GM18951 (cell line): ENCODE results near the gene CCL25.

Experiments
- POLR2A ChIP-seq: IDR thresholded peaks from 4 replicates; pipeline ENCODE4 v1.6.1; 2011; ENCODE audit warnings: mild to moderate bottlenecking; ENCODE audit not compliant: insufficient read length, insufficient read depth; ENCODE audit errors: extremely low read depth
- in situ Hi-C: fragments of 300-500 bp; cut with MboI; formaldehyde crosslinking; loops from one replicate; pipeline ENCODE4 v1.12.0; 2022; ENCODE audit warnings: low sequenced_read_pairs, mixed read lengths, inconsistent platforms; ENCODE audit not compliant: unreplicated experiment

CCL25 gene

DNA sequence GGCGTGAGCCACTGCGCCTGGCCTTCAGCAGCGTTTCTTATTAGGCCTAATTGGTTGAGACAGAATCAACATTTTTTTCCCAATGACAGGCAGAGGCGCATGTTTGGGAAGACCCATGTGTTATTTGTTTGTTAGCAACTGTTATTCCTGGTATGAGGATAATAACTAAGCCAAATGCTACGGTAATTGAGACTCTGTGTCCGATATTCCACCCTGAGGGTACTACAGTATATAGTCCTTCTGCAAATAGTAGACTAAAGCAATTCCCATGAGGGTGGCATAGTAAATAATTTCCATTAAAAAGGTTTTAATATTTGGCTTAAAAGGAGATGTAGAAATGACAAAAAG is 18.4 kb upstream of the CCL25 start:
- no peak for TF ChIP-seq POLR2A
- in situ Hi-C loops: no loop called here

DNA sequence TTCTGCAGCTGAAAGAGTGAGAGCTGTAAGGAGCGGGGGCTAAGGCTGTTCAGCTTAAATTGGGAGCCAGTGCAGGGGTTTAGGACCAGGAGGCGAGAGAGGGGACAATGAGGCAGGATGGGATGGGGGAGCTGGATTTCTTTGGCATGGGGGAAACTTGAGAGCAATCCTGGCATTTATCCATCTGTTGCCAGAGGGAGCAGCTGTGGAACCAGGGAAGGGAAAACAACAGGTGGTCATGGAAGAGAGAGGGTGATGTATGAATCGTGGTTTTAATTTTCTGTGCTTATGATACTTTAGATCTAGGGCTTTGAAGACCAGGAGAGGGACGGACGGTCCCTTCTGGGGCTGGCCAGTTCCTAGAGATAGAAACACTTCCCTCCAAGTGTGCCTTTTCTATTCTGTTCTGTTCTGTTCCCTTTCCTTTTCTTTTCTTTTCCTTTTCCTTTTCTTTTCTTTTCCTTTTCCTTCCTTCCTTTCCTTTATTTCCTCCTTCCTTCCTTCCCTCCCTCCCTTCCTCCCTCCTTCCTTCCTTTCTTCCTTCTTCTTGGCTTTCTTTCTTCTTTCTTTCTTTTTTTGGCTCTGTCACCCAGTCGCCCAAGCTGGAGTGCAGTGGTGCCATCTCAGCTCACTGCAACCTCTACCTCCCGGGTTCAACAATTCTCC is 16.0 kb upstream of the CCL25 start:
- in situ Hi-C loops: no loop called here
- TF ChIP-seq POLR2A: no peak

DNA sequence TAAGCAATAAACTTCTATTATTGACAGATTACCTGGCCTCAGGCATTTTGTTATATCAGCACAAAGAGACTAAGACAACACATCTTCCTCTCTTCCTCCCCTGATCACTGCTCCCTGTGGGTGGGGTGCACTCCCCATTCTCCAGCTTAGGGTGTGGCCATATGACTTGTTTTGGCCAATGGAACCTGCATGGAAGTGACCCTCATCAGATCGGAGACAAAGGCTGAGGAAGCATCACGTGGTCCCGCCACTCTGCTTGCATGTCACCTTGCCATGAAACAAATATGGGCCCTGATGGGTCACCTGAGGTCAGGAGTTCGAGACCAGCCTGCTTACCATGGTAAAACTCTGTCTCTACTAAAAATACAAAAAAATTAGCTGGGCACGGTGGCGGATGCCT is 13.7 kb upstream of the CCL25 start:
- in situ Hi-C loops: no loop called here
- no peak for TF ChIP-seq POLR2A

DNA sequence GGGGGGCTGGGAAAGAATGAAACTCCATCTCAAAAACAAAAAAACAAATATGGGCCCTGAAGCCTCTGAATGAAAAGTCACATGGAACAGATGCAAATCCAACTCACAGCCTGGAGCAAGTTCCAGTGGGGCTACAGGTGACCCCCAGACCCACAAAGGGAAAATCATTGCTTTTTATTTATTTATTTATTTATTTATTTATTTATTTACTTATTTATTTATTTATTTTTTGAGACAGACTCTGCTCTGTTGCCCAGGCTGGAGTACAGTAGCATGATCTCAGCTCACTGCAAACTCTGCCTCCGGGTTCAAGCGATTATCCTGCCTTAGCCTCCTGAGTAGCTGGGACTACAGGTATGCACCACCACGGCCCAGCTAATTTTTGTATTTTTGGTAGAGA is 13.3 kb upstream of the CCL25 start:
- in situ Hi-C loops: no loop called here
- no peak for TF ChIP-seq POLR2A

DNA sequence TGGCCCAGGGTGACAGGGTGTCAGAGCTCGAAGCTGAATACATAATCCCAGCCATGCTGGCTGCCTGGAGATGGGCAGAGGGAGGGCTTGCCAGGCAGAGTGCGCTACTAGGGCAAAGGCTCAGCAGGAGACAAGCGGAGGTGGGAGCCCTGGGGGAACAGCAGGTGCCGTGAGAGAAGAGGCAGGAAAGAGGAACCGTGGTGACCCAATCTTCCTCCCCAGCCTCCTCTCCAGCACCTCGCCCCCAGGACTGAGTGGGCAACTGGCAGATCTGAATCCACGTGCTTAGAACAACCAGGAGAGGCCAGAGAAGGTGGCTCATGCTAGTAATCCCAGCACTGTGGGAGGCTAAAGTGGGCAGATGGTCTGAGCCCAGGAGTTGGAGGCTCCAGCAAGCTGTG is 11.0 kb upstream of the CCL25 start:
- in situ Hi-C loops: no loop called here
- no peak for TF ChIP-seq POLR2A

DNA sequence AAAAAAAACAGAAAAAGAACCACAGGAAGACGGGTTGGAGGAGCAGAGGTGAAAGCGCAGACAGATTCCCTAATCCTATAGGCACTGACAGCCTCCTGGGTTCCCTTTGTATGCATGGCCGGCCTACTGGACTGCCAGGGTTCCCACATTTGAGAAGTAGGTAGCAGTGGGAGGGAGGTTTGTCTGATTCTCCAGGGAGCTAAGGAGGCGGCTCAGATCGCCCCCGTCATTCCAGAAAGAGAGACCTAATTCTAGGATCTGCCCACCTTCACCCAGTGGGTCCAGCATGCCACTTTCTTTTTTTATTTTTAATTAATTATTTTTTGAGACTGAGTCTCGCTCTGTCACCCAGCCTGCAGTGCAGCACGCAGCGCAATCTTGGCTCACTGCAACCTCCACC is 9.7 kb upstream of the CCL25 start:
- in situ Hi-C loops: no loop called here
- TF ChIP-seq POLR2A: no peak

DNA sequence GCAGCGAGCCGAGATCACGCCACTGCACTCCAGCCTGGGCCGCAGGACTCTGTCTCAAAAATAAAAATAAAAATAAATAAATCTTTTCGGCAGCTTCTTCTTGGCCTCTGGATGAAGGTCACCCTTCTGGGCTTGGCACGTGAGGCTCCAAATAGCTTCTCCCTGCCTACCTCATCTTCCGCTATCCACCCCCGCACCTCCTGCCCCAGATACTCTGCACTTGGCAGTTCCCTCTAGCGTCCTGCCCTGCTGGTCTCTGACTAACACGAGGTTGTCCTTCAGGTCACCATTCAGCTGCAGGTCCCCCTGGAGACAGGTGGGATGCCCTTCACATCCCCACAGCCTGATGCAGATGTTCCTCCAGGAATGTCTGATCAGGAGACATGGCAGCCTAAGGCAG is 8.5 kb upstream of the CCL25 start:
- no peak for TF ChIP-seq POLR2A
- in situ Hi-C loops: no loop called here

DNA sequence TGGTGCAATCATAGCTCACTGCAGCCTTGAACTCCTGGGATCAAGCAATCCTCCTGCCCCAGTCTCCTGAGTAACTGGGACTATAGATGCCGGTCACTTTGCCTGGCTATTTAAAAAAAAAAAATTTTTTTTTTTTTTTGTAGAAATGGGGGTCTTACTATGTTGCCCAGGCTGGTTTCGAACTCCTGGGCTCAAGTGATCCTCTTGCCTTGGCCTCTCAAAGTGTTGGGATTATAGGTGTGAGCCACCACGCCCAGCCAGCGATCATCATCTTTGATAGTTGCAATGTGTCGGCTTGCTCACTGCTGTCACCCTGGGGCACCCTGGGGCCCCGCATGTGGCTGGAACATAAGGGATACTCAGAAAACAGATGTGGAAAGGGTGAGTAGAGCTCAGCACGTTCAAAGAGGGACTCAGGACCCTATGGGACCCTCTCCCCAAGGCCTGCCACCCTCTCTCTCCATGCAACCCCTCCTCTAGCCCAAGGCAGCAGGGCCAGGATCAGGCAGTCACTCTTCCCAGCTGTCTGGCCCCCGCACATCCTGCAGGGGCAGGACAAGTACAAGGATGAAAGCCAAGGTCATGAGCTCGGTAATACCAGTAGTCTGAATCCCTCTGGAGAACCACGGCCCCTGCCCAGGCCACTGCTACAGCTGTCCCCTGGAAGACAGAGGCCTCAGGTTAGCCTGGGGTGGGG is 6.5 kb upstream of the CCL25 start:
- TF ChIP-seq POLR2A: no peak
- in situ Hi-C loops: no loop called here

DNA sequence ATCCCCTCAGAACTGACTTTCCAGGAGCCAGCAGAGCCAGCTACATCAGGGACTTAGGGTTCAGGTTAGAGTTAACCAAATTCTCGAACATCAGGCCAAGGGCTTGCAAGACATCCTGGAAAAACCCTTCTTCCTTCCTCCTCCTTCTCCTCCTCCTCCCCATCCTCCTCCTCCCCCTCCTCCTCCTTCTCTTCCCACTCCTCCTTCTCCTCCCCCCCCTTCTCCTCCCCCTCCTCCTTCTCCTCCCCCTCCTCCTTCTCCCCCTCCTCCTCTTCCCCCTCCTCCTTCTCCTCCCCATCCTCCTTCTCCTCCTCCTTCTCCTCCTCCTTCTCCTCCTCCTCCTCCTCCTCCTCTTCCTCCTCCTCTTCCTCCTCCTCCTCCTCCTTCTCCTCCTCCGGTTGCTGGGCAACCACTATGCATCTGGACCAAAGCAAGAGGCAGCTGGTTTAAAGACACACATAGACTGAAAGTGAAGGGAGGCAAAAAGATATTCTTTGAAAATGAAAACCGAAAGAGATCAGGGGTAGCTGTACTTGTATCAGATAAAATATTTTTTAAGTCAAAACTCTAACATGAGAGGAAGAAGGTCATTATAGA is 5.9 kb upstream of the CCL25 start:
- in situ Hi-C loops: no loop called here
- TF ChIP-seq POLR2A: no peak

DNA sequence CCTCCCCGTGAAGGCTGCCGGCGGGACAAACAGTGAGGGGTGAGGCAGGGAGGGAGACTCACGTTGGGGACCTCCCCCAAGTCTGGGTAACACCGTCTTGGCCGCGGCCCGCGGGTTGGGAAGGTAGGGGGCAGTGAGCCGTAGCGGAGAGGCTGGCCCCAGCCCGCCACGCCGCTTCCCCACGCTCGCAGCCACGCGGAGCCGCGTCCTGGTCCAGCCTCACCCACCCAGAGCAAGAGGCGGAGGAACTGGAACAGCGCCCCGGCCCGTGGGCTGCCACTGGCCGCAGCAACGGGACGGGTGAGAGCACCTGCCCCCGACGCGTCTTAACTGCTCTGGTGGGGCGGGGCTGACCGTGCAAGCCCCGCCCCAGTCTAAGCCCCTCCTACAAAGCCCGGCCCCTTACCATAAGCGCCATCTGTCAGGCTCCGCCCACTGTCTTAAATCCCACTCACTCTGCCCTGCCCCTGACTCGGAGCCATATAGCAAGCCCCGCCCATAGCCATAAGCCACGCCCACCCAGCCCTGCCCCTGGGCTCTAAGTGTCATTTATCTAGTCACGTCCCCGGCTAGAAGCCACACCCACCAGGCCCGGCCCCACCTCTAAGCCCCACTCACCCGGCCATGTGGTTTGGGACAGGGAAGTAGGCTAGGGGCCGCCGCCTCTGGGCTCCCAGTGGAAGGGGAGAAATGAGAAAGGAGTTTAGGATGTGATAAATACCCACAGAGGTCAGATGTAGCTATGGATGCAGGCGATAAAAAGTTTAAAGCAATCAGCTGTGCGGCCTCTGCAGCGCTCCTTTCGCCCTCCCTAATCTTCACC is 2.1 kb upstream of the CCL25 start:
- peak; percentile 63 for TF ChIP-seq POLR2A
- in situ Hi-C loops: no loop called here

DNA sequence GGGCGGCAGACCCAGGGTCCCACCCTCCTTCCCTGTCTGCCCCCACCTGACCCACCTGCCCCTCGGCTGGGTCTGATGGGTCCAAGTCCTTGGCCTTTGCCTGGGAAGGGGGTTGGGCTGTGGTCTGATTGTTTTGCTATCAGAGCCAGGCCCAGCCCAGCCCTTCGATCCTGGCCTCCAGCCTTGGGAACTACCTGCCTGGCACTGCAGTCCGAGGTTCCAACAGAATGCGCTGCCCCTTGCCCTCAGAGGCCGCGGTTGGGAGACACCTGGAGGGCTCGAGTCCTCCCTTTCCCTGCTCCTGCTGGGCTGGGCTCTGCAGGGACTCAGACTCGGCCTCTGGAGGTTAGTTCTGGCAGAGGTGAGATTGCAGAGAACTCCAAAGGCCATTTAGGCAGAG is 1.6 kb downstream of the CCL25 start:
- TF ChIP-seq POLR2A: no peak
- in situ Hi-C loops: no loop called here

DNA sequence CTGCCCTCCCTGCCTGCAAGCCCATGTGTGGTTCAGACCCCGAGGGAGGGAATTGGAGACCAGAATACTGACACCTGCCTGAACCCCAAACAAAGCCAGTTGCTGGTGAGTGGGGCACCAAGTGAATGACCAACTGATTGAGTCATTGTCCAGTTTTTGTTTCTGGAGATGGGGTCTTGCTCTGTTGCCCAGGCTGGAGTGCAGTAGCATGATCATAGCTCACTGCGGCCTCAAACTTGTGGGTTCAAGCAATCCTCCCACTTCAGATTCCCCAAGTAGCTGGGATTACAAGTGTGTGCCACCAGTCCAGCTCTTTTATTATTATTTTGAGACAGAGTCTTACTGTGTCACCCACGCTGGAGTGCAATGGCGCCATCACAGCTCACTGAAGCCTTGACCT is 4.0 kb downstream of the CCL25 start:
- in situ Hi-C loops: no loop called here
- no peak for TF ChIP-seq POLR2A

DNA sequence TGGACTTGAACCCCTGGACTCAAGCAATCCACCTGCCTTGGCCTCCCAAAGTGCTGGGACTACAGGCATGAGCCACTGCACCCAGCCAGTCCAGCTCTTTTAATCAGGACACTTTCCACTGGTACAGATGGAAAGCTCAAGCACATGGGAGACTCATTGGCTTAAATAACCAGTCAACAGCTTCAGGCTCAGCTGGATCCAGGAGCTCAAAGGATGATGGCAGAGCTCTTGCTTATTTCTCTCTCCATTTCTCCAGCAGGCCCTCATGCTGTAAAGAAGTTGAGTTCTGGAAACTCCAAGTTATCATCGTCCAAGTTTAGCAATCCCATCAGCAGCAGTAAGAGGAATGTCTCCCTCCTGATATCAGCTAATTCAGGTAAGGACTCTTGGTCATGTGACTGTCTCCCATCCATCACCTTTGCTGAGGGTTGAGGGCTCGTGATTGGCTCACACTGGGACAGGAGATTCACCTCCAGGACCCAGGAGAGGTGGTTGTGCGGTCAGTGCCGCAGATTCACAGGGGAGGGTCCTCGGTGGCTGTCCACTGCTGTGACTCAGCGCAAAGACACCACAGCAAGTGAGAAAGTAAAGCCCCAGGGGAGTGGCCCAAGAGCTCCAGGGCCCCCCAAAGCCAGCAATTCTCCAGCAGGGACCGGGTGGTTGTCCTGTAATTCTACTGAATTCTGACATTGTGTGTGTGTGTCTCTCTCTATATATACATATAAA is 5.1 kb downstream of the CCL25 start:
- in situ Hi-C loops: no loop called here
- TF ChIP-seq POLR2A: no peak
